T1000 (cell line): ENCODE results near the gene CPT1A.

Experiments used
- DNase-seq: peaks from one replicate; lab custom pipeline; 2025; ENCODE audit warnings: mixed read lengths; lab: John Stamatoyannopoulos, UW

The CPT1A gene

GRCh38 chr11:68796801-68797200, 44.9 kb downstream of the CPT1A start:
- no peak for DNase-seq

GRCh38 chr11:68792400-68792966, 49.2 kb downstream of the CPT1A start:
- DNase-seq = peak; percentile 45

DNA sequence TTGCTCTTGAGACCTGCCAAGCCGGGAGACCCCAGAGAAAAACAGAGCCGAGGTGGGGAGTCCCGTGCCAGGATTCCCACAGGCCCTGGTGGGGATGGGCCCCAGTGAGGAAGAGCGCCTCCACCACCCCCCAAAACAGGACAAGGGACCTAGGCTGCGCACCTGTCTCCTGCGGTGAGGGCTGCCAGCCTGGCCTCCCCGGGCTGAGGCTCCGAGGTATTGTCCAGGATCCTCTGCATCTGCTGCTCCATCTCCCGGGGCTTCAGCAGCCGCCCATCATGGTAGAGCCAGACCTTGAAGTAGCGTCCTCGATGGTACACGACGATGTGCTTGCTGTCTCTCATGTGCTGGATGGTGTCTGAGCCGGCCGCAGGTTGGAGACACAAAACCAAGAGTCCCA, 57.1 kb downstream of the CPT1A start:
- DNase-seq = no peak

GRCh38 chr11:68783216-68783821, 58.4 kb downstream of the CPT1A start:
- DNase-seq = no peak

- DNase-seq = no peak
Observed at GRCh38 chr11:68782711-68783110, 59.0 kb downstream of the CPT1A start.

DNA sequence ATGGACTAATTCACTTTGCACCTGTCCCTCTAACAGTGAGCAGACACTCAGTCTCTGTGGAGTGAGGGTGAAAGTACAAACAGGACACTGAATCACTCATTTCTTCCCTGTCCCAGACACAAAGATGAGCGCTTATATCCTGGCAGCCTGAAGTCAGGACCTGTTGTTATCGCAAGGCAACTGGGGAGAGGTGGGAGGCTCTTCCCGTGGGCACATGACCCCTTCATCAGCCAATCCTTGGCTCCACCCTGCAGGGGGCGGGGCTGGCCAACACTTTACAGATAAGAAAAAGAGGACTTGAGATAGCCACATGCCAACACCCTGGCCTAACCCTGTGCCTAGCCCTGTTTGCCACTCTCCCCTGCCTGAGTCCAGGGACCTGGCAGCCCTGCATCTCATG, 60.9 kb downstream of the CPT1A start:
- no peak for DNase-seq

- no peak for DNase-seq
Observed at GRCh38 chr11:68778205-68778604, 63.5 kb downstream of the CPT1A start.

DNA sequence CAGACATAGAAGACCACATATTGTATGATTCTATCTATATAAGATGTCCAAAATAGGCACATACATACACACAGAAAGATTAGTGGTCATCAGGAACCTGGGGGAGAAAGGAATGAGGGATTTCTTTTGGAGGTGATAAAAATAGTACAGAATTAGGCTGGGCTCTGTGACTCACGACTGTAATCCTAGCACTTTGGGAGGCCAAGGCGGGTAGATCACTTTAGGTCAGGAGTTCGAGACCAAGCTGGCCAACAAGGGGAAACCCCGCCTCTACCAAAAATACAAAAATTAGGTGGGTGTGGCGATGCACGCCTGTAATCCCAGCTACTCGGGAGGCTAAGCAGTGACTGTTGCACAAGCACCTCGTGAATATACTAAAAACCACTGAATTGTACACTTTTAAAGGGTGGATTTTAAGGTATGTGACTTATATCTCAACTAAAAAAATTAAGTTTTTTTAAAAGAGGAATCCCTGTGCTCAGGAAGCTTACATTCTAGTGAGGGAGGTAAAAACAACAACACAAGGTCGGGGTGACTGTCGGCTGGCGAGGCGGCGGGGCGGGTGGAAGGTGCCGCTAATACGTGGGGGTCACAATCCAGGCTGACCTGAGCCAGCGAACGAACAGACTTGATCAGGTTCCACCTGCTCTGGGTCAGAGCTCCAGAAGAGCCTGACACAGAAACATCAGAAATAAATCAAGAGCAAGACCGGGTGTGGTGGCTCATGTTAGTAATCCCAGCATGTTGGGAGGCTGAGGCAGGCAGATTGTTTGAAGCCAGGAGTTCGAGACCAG, 65.1 kb downstream of the CPT1A start:
- no peak for DNase-seq

DNA sequence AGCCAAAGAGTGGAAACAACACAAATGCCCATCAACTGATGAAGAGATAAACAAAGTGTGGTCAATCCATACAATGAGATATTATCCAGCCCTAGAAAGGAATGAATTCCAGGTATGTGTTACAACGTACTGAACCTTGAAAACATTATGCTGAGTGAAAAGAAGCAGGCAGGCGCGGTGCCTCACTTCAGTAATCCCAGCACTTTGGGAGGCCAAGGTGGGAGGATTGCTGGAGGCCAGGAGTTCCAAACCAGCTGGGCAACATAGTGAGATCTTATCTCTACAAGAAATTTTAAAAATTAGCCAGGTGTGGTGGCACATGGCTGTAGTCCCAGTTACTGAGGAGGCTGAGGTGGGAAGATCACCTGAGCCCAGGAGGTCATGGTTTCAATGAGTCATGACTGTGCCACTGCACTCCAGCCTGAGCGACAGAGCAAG, 65.7 kb downstream of the CPT1A start:
- no peak for DNase-seq

DNA sequence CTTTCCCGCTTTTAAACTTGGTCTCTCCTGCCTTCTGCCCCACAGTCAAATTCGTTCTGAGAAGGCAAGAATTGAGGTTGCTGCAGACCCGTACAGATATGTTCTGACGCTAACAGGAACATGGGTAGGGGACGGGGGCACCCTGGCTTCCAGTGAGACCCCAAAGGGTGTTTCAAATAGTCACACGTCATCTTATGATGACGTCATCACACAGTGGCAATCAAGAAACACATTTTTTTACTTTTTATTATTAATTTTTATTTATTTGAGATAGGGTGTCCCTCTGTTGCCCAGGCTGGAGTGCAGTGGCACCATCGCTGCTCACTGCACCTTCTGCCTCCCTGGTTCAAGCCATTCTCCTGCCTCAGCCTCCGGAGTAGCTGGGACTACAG, 67.5 kb downstream of the CPT1A start:
- no peak for DNase-seq

DNA sequence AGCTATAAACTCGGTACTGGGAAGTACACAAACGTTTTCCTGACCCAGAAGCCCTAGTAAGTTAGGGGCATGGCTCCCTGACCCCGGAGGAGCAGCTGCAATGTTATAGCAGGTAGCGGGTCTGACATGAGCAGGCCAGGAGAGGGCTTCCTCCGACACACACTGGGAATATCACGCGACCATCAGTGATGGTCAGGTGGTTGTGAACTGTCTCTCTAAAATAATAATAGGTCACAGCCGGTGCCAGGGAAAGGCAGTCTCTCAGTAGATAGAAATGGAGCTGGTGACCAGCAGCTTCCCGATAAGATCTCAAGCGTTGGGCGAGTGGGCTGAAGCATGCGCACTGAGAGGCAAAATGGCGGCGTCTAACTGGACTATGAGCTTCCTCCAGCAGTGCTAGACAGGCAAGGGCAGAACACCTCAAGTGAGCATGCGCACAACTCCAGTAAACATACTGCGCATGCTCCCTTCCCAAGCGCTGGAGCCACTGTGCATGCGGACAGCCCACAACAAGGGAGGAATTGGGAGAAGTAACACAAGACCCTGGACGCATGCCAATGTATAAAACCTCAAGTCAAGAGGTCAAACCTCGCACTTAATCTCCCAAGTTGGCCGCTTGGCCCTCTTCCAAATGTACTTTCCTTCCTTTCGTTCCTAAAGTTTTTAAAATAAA, 68.1 kb downstream of the CPT1A start:
- DNase-seq = no peak

GRCh38 chr11:68772936-68773335, 68.8 kb downstream of the CPT1A start:
- DNase-seq = no peak

- no peak for DNase-seq
Observed at GRCh38 chr11:68770781-68771180, 70.9 kb downstream of the CPT1A start.

DNA sequence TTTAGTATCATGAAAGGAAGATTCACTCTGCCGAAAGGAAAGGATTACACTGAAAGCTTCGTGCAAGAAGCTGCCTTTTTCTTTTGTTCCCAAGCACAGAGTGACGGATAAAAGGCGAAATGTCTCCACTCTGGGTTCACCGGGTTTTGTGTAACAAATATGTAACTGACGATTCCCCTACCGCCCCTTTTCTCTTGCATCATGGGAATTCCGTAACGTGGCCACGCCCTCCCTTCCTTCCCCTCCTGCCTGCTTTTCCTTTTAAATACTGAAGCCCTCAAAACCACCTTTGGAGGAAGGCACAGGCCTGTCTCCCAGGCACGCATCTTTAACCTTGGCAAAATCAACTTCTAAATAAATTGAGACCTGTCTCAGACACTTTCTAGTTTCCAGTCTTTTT, 74.0 kb downstream of the CPT1A start:
- DNase-seq = no peak

- no peak for DNase-seq
Observed at GRCh38 chr11:68766786-68767185, 74.9 kb downstream of the CPT1A start.

DNA sequence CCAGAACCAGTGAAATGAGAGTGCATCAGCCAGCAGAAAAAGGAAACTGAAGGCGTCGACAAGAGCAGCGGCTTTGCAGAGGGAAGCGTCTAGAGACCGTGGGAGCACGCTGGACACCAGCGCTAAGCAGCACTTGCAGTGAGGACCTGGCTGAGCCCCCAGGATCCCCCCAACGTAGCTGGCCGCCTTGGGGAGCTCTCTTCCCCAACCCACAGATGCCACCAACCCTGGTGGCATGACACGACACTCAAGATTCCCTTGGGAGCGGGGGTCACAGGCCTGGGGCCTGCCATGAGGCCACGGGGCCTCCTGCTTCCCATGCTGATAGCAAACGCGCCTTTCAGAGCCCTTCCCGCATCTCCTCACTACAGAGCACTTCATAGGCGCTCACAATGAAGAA, 77.0 kb downstream of the CPT1A start:
- DNase-seq = no peak

GRCh38 chr11:68763926-68764657, 77.6 kb downstream of the CPT1A start:
- no peak for DNase-seq

GRCh38 chr11:68763181-68763721, 78.5 kb downstream of the CPT1A start:
- DNase-seq = no peak

DNA sequence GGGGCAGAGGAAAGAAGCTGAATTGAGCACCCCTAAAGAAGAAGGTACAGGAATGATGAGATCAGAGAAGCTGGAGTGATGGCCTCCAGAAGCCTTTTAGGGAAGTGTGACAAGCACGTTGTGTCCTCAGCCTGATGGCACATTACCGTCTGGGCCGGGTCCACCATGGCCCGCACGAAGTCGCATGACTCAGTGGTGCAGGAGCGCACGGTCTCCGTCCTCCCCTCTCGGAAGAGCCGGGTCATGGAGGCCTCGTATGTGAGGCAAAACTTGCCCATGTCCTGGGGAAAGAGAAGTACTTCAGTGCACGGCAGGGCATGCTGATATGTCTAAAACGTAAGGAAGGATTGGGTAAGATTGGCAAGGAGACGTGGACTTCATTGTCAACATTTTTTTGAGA, 79.2 kb downstream of the CPT1A start:
- DNase-seq = no peak

DNA sequence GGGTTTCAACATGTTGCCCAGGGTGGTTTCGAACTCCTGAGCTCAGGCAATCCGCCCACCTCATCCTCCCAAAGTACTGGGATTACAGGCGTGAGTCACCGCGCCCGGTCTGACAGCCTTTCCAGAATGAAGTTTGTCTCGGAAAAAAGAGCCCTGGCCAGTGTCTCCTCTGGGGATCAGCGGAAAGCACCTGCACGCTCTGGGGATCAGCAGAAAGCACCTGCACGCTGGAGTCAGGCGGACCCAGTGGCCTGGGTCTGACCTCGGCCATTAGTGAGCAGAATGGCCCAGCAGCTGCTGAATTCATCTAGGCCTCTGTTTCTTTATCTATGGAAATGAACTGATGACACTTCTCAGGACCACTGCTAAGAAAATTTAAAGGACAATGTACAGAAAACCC, 79.9 kb downstream of the CPT1A start:
- DNase-seq = no peak

- no peak for DNase-seq
Observed at GRCh38 chr11:68759991-68760390, 81.7 kb downstream of the CPT1A start.

GRCh38 chr11:68757711-68758110, 84.0 kb downstream of the CPT1A start:
- no peak for DNase-seq
